SU-DHL-6 (cell line): ENCODE data around the gene GRIK4.

ENCODE experiments used
- CTCF ChIP-seq: fragments of 200-600 bp; sonication (generic); IDR thresholded peaks from one replicate; pipeline ENCODE4 v1.5.1; 2017; ENCODE audit warnings: antibody characterized with exemption, mild to moderate bottlenecking, low read length, moderate library complexity; ENCODE audit not compliant: insufficient read depth, poor library complexity, severe bottlenecking
- EZH2phosphoT487 ChIP-seq: fragments of 200-600 bp; sonication (generic), shearing (Covaris generic); conservative IDR thresholded peaks from 2 replicates; pipeline ENCODE4 v1.6.1; 2018; ENCODE audit warnings: mild to moderate bottlenecking, antibody characterized with exemption, low read length, moderate library complexity, mixed read lengths

- TF ChIP-seq CTCF: no peak
- TF ChIP-seq EZH2phosphoT487: no peak
Observed at GRCh38 chr11:120811199-120811598, 299.7 kb downstream of the GRIK4 start.
